ENCODE measurements around the gene F8. TPM values are rescaled to one million over a fixed set of nuclear protein-coding genes. Genes with fewer than 3 reads are reported as not detected.
"Not testable (repeated sequence)": the region's sequence is repeated elsewhere in the genome, so short reads cannot be mapped to it uniquely, and the experiment has no call there.

Gene F8
- total RNA-seq, 1 donor, result 3.6 TPM

- H3K9me3 ChIP-seq (ENCODE audit: low read depth, low read length), result no peaks in the 10 kb centered on the region
- peak overlapping the region; percentile 28 for H3K4me3 ChIP-seq (ENCODE audit: low read length)
- H3K4me1 ChIP-seq (ENCODE audit: insufficient read depth, low read length), result peaks cover 3% of the 10 kb centered on the region
- H3K27me3 ChIP-seq (ENCODE audit: insufficient read depth, low read length), result no peaks in the 10 kb centered on the region
These were observed 42.0 kb downstream of the F8 start for GRCh38 chrX:154980330-154981115.

DNA sequence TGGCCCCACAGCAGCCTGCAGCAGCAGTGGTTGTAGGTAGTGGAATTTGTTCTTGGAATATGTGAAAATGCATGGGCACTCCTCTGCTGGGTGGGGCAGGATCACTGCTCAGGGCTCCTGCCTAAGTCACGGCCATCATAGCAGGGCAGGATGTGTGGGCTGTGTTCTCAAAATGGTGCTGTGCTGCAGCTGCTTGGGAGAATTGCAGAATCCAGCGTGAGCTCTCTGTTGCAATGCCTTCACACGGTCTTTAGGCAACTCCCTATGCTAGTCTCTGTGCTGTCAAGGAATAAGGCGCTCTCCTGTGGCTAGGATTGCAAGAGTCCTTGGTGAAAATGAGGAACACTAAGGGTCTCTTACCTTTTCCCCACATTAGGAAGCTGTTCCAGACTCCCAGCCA lies 42.9 kb downstream of the F8 start:
- Histone ChIP-seq H3K4me1 (ENCODE audit: insufficient read depth, low read length) (peaks cover 3% of the 10 kb centered on the region), H3K4me3 (ENCODE audit: low read length) (no peak overlapping the region), H3K27me3 (ENCODE audit: insufficient read depth, low read length) (no peaks in the 10 kb centered on the region), H3K9me3 (ENCODE audit: low read depth, low read length) (no peaks in the 10 kb centered on the region)

- Histone ChIP-seq H3K4me1 (ENCODE audit: insufficient read depth, low read length) (no peaks in the 10 kb centered on the region), H3K27me3 (ENCODE audit: insufficient read depth, low read length) (no peaks in the 10 kb centered on the region), H3K9me3 (ENCODE audit: low read depth, low read length) (no peaks in the 10 kb centered on the region), H3K4me3 (ENCODE audit: low read length) (no peak overlapping the region)
These were observed 54.2 kb downstream of the F8 start for GRCh38 chrX:154968353-154968752.

GRCh38 chrX:154967603-154968002 lies 54.9 kb downstream of the F8 start:
- Histone ChIP-seq H3K4me3 (ENCODE audit: low read length) (no peak overlapping the region), H3K4me1 (ENCODE audit: insufficient read depth, low read length) (no peaks in the 10 kb centered on the region), H3K27me3 (ENCODE audit: insufficient read depth, low read length) (no peaks in the 10 kb centered on the region), H3K9me3 (ENCODE audit: low read depth, low read length) (no peaks in the 10 kb centered on the region)

DNA sequence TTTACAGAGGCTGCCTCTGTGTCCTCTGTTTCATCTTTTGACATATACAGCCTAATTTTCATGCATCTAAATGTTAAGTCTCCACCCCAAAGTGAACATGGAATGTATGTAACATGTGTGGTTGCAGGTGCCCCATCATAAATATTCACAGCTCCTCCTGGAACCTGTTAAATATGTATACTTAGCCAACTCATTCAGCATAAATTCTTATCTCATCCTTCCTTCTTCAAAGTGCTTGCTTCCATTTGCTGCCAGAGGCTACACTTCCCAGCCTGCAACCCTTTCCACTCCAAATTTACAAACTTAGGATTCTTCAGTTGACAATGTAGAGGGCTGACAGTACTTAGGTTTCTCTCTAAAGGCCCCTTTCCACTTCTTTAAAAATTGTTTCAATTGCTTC lies 60.6 kb downstream of the F8 start:
- H3K9me3 ChIP-seq (ENCODE audit: low read depth, low read length), result no peaks in the 10 kb centered on the region
- no peaks in the 10 kb centered on the region for H3K27me3 ChIP-seq (ENCODE audit: insufficient read depth, low read length)
- H3K4me3 ChIP-seq (ENCODE audit: low read length), result no peak overlapping the region
- H3K4me1 ChIP-seq (ENCODE audit: insufficient read depth, low read length), result no peaks in the 10 kb centered on the region

- not testable (repeated sequence) for H3K4me3 ChIP-seq (ENCODE audit: low read length); H3K4me1 ChIP-seq (ENCODE audit: insufficient read depth, low read length); H3K9me3 ChIP-seq (ENCODE audit: low read depth, low read length); H3K27me3 ChIP-seq (ENCODE audit: insufficient read depth, low read length)
These were observed 66.7 kb downstream of the F8 start for GRCh38 chrX:154955799-154956198.

DNA sequence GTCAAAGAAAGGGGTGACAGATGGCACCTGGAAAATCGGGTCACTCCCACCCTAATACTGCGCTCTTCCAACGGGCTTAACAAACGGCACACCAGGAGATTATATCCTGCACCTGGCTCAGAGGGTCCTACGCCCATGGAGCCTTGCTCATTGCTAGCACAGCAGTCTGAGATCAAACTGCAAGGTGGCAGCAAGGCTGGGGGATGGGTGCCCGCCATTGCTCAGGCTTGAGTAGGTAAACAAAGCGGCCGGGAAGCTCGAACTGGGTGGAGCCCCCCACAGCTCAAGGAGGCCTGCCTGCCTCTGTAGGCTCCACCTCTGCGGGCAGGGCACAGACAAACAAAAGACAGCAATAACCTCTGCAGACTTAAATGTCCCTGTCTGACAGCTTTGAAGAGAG lies 83.3 kb downstream of the F8 start:
- H3K4me3 ChIP-seq (ENCODE audit: low read length), result not testable (repeated sequence)

DNA sequence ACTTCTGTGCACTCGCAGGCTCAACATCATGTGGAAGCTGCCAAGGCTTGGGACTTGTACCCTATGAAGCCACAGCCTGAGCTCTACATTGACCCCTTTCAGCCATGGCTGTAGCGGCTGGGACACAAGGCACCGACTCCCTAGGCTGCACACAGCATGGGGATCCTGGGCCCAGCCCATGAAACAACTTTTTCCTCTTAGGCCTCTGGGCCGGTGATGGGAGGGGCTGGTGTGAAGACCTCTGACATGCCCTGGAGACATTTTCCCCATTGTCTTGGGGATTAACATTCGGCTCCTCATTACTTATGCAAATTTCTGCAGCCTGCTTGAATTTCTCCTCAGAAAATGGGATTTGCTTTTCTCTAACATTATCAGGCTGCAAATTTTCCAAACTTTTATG lies 97.8 kb downstream of the F8 start:
- H3K27me3 ChIP-seq (ENCODE audit: insufficient read depth, low read length); H3K9me3 ChIP-seq (ENCODE audit: low read depth, low read length); H3K4me1 ChIP-seq (ENCODE audit: insufficient read depth, low read length); H3K4me3 ChIP-seq (ENCODE audit: low read length): not testable (repeated sequence)

More for the DNA sequence above, 83.3 kb downstream of the F8 start:
- H3K9me3 ChIP-seq (ENCODE audit: low read depth, low read length); H3K27me3 ChIP-seq (ENCODE audit: insufficient read depth, low read length); H3K4me1 ChIP-seq (ENCODE audit: insufficient read depth, low read length): not testable (repeated sequence)

GRCh38 chrX:154918060-154918483 lies 104.5 kb downstream of the F8 start:
- no peaks in the 10 kb centered on the region for H3K4me1 ChIP-seq (ENCODE audit: insufficient read depth, low read length)
- H3K27me3 ChIP-seq (ENCODE audit: insufficient read depth, low read length), result no peaks in the 10 kb centered on the region
- H3K4me3 ChIP-seq (ENCODE audit: low read length), result no peak overlapping the region
- H3K9me3 ChIP-seq (ENCODE audit: low read depth, low read length), result no peaks in the 10 kb centered on the region

DNA sequence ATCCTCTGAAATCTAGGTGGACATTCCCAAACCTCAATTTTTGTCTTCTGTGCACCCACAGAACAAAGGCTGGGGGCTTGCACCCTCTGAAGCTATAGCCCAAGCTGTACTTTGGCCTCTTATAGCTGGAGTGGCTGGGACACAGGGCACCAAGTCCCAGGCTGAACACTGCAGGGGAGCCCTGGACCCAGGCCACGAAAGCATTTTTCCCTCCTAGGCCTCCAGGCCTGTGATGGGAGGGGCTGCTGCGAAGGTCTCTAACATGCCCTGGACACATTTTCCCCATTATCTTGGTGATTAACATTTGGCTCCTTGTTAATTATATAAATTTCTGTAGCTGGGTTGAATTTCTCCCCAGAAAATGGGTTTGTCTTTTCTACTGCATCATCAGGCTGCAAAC lies 108.5 kb downstream of the F8 start:
- H3K4me1 ChIP-seq (ENCODE audit: insufficient read depth, low read length), result no peaks in the 10 kb centered on the region
- no peaks in the 10 kb centered on the region for H3K27me3 ChIP-seq (ENCODE audit: insufficient read depth, low read length)
- H3K9me3 ChIP-seq (ENCODE audit: low read depth, low read length), result no peaks in the 10 kb centered on the region
- no peak overlapping the region for H3K4me3 ChIP-seq (ENCODE audit: low read length)

- not testable (repeated sequence) for H3K27me3 ChIP-seq (ENCODE audit: insufficient read depth, low read length); H3K9me3 ChIP-seq (ENCODE audit: low read depth, low read length); H3K4me3 ChIP-seq (ENCODE audit: low read length); H3K4me1 ChIP-seq (ENCODE audit: insufficient read depth, low read length)
These were observed 112.0 kb downstream of the F8 start for GRCh38 chrX:154910528-154910927.

- not testable (repeated sequence) for H3K4me3 ChIP-seq (ENCODE audit: low read length); H3K4me1 ChIP-seq (ENCODE audit: insufficient read depth, low read length); H3K9me3 ChIP-seq (ENCODE audit: low read depth, low read length); H3K27me3 ChIP-seq (ENCODE audit: insufficient read depth, low read length)
These were observed 112.5 kb downstream of the F8 start for GRCh38 chrX:154910048-154910447.

- no peak overlapping the region for H3K4me3 ChIP-seq (ENCODE audit: low read length)
- H3K27me3 ChIP-seq (ENCODE audit: insufficient read depth, low read length), result no peaks in the 10 kb centered on the region
- H3K9me3 ChIP-seq (ENCODE audit: low read depth, low read length), result no peaks in the 10 kb centered on the region
- no peaks in the 10 kb centered on the region for H3K4me1 ChIP-seq (ENCODE audit: insufficient read depth, low read length)
These were observed 113.7 kb downstream of the F8 start for GRCh38 chrX:154908821-154909220.

DNA sequence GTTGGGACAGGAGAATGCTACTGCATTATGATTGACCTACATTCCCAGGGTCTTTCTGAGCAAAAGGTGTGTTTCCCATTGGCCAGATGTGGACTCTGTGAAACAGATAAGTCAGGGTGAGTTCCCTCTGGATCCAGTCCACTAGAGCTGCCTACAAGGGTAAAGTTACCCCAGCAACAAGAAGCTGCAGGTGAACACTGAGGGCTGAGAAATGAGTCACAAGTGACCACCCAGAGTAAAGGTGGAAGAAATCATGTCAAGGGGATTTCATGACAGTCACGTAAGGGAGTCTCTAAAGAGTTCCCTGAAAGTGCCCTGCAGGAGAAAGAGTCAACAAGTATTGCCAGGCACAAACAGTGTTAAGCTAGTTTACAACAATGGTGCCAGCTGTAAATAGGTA lies 120.1 kb downstream of the F8 start:
- H3K27me3 ChIP-seq (ENCODE audit: insufficient read depth, low read length), result no peaks in the 10 kb centered on the region
- H3K9me3 ChIP-seq (ENCODE audit: low read depth, low read length), result no peaks in the 10 kb centered on the region
- H3K4me1 ChIP-seq (ENCODE audit: insufficient read depth, low read length), result no peaks in the 10 kb centered on the region
- H3K4me3 ChIP-seq (ENCODE audit: low read length), result no peak overlapping the region

DNA sequence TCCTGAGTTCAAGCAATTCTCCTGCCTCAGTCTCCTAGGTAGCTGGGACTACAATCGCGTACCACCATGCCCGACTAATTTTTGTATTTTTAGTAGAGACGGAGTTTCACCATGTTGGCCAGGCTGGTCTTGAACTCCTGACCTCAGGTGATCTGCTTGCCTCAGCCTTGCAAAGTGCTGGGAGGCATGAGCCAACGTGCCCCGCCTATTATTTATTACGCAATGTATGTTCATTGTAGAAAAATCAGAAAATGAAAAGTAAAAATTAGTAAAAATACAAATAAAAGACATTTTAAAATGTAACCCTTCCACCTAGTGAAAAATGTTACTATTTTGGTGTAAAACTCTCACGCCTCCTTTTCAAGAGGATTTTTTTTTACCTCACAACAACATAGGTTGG lies 122.2 kb downstream of the F8 start:
- no peak overlapping the region for H3K4me3 ChIP-seq (ENCODE audit: low read length)
- no peaks in the 10 kb centered on the region for H3K27me3 ChIP-seq (ENCODE audit: insufficient read depth, low read length)
- H3K9me3 ChIP-seq (ENCODE audit: low read depth, low read length), result no peaks in the 10 kb centered on the region
- H3K4me1 ChIP-seq (ENCODE audit: insufficient read depth, low read length), result no peaks in the 10 kb centered on the region

GRCh38 chrX:154892296-154892695 lies 130.2 kb downstream of the F8 start:
- Histone ChIP-seq H3K27me3 (ENCODE audit: insufficient read depth, low read length) (no peaks in the 10 kb centered on the region), H3K9me3 (ENCODE audit: low read depth, low read length) (no peaks in the 10 kb centered on the region), H3K4me1 (ENCODE audit: insufficient read depth, low read length) (peaks cover 4% of the 10 kb centered on the region), H3K4me3 (ENCODE audit: low read length) (no peak overlapping the region)

All from mononuclear cell (primary cell).